DOHH2 (cell line): ENCODE measurements around the gene SLX4IP.

Experiments
- H3F3A ChIP-seq: fragments of 200-600 bp; sonication (generic), shearing (Covaris generic); 2 replicates; pipeline ENCODE4 v1.6.0; 2016; ENCODE audit warnings: antibody characterized with exemption, mild to moderate bottlenecking; ENCODE audit not compliant: control insufficient read depth, insufficient read depth
- H3K27ac ChIP-seq: fragments of 200-600 bp; sonication (generic); 2 replicates; pipeline ENCODE4 v1.5.1; 2014; ENCODE audit warnings: low read depth, mild to moderate bottlenecking, low read length, moderate library complexity
- H3K27me3 ChIP-seq: fragments of 200-600 bp; sonication (generic); 2 replicates; pipeline ENCODE4 v1.6.1; 2014; ENCODE audit warnings: mild to moderate bottlenecking, low read length, mixed read lengths; ENCODE audit not compliant: control insufficient read depth
- H3K36me3 ChIP-seq: fragments of 200-600 bp; sonication (generic); 2 replicates; pipeline ENCODE4 v1.6.1; 2014; ENCODE audit warnings: mild to moderate bottlenecking, low read length, moderate library complexity, mixed read lengths; ENCODE audit not compliant: control insufficient read depth
- H3K4me1 ChIP-seq: fragments of 200-600 bp; sonication (generic); 2 replicates; pipeline ENCODE4 v1.6.1; 2014; ENCODE audit warnings: mild to moderate bottlenecking, low read length, mixed read lengths; ENCODE audit not compliant: control insufficient read depth
- H3K4me2 ChIP-seq: fragments of 200-600 bp; sonication (generic); 2 replicates; pipeline ENCODE4 v1.6.0; 2014; ENCODE audit warnings: mild to moderate bottlenecking, low read length, moderate library complexity
- H3K4me3 ChIP-seq: fragments of 200-600 bp; sonication (generic); 2 replicates; pipeline ENCODE4 v1.5.1; 2014; ENCODE audit warnings: mild to moderate bottlenecking, low read length, mixed read lengths
- H3K79me2 ChIP-seq: fragments of 200-600 bp; sonication (generic); 2 replicates; pipeline ENCODE4 v1.6.1; 2014; ENCODE audit warnings: mild to moderate bottlenecking, low read length, mixed read lengths; ENCODE audit not compliant: control insufficient read depth
- H3K9me2 ChIP-seq: fragments of 200-600 bp; sonication (generic); replicated peaks from 2 replicates; pipeline ENCODE4 v1.6.1; 2014; ENCODE audit warnings: mild to moderate bottlenecking, low read length, mixed read lengths; ENCODE audit not compliant: control insufficient read depth
- H3K9me3 ChIP-seq: fragments of 200-600 bp; sonication (generic); 2 replicates; pipeline ENCODE4 v1.6.1; 2014; ENCODE audit warnings: antibody characterized with exemption, low read length, mixed read lengths; ENCODE audit not compliant: control insufficient read depth, insufficient read depth
- H4K20me1 ChIP-seq: fragments of 200-600 bp; sonication (generic); 2 replicates; pipeline ENCODE4 v1.6.0; 2014; ENCODE audit warnings: low read depth, mild to moderate bottlenecking, antibody characterized with exemption, low read length, moderate library complexity; ENCODE audit not compliant: control insufficient read depth, insufficient read depth
- EZH2phosphoT487 ChIP-seq: fragments of 200-600 bp; sonication (generic); IDR thresholded peaks from 2 replicates; pipeline ENCODE4 v1.6.1; 2017; ENCODE audit warnings: borderline replicate concordance, mild to moderate bottlenecking, antibody characterized with exemption, low read length, moderate library complexity, mixed read lengths
- TF ChIP-seq, protein P1 (sequence below): fragments of 200-600 bp; sonication (generic); IDR thresholded peaks from one replicate; pipeline ENCODE4 v1.5.1; 2014; ENCODE audit warnings: antibody characterized with exemption, mild to moderate bottlenecking, low read depth, low read length; ENCODE audit not compliant: poor library complexity, severe bottlenecking

Gene SLX4IP

DNA sequence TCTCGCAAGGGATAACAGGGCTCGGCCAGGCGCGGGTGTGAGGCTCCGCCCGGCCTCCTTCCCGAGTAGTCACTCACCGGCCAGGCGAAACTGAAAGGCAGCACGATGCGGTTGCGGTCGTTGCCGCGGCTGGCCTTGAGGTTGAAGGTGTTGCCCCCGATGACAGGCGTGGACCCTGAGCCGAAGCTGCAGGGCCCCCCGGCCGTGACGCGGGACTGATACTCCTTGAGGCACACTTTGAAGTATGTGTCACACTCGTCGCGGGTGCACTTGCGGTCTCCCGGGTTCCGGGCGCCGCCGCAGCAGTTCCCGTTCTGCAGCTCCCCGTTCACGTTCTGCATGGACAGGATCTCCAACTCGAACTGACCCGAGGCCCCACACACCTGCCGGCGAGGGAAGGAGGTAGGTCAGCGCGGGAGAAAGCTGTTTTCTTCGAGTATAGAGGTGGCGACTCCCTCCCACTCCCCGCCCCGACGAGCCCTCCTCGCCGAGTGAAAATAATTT is 237.6 kb downstream of the SLX4IP start:
- H3K9me3 ChIP-seq, result no peaks in the 10 kb centered on the region
- TF ChIP-seq EZH2phosphoT487, result no peak; the same call in 1 of the 2 replicates
- TF ChIP-seq, protein P1, sequence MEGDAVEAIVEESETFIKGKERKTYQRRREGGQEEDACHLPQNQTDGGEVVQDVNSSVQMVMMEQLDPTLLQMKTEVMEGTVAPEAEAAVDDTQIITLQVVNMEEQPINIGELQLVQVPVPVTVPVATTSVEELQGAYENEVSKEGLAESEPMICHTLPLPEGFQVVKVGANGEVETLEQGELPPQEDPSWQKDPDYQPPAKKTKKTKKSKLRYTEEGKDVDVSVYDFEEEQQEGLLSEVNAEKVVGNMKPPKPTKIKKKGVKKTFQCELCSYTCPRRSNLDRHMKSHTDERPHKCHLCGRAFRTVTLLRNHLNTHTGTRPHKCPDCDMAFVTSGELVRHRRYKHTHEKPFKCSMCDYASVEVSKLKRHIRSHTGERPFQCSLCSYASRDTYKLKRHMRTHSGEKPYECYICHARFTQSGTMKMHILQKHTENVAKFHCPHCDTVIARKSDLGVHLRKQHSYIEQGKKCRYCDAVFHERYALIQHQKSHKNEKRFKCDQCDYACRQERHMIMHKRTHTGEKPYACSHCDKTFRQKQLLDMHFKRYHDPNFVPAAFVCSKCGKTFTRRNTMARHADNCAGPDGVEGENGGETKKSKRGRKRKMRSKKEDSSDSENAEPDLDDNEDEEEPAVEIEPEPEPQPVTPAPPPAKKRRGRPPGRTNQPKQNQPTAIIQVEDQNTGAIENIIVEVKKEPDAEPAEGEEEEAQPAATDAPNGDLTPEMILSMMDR, result no peak
- H3F3A ChIP-seq, result 0 out of 2 replicates have a peak, but pooled peaks cover 3% of the 10 kb centered on the region
- no peaks in the 10 kb centered on the region for H3K9me2 ChIP-seq
- no peak overlapping the region for H3K27ac ChIP-seq
- peaks cover 60% of the 10 kb centered on the region for H3K27me3 ChIP-seq
- no peaks in the 10 kb centered on the region for H3K79me2 ChIP-seq
- no peaks in the 10 kb centered on the region; the same call in 1 of the 2 replicates for H4K20me1 ChIP-seq
- H3K36me3 ChIP-seq, result no peaks in the 10 kb centered on the region
- H3K4me1 ChIP-seq, result peaks cover 42% of the 10 kb centered on the region
- peak overlapping the region; percentile 74 for H3K4me3 ChIP-seq
- peak overlapping the region; percentile 67 for H3K4me2 ChIP-seq

DNA sequence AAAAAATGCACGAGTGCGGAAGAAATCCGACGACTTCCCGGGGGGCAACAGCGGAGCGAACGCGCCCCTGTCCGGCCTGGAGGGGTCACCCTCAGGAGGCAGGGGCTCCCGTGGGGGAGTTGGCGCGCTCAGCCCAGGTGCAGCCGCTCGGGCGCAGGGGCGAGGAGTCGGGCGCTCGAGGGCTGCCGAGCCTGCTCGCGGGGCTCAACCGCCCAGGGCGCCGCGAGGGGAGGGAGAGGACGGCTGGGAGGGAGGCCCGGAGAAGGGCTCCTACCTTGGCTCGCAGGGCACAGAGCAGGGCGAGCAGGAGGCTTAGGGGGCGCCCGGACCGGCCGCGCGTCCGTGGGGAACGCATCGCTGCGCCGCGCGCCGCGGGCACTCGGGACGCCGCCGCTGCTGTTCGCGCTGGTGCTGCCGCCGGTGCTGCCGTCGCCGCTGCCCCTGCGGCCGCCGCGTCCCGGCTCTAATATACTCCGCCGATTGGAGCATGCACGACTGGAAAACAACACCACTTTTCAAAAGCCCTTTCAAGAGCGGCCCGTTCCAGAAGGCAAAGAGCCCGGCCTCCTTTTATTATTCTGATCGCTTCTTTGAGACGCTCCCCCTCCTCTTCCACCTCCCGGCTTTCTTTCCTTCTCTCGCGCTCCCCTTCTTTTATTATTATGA is 238.2 kb downstream of the SLX4IP start:
- Histone ChIP-seq H3K79me2 (no peaks in the 10 kb centered on the region), H3K4me3 (peak overlapping the region; percentile 74), H3K4me1 (peaks cover 42% of the 10 kb centered on the region), H3K9me2 (no peaks in the 10 kb centered on the region), H3K27me3 (peaks cover 60% of the 10 kb centered on the region), H3K36me3 (no peaks in the 10 kb centered on the region), H3K9me3 (no peaks in the 10 kb centered on the region), H3K27ac (no peak overlapping the region), H3F3A (0 out of 2 replicates have a peak, but pooled peaks cover 3% of the 10 kb centered on the region), H4K20me1 (no peaks in the 10 kb centered on the region; the same call in 1 of the 2 replicates), H3K4me2 (peak overlapping the region; percentile 67)
- no peak for TF ChIP-seq EZH2phosphoT487
- TF ChIP-seq, protein P1, result no peak

DNA sequence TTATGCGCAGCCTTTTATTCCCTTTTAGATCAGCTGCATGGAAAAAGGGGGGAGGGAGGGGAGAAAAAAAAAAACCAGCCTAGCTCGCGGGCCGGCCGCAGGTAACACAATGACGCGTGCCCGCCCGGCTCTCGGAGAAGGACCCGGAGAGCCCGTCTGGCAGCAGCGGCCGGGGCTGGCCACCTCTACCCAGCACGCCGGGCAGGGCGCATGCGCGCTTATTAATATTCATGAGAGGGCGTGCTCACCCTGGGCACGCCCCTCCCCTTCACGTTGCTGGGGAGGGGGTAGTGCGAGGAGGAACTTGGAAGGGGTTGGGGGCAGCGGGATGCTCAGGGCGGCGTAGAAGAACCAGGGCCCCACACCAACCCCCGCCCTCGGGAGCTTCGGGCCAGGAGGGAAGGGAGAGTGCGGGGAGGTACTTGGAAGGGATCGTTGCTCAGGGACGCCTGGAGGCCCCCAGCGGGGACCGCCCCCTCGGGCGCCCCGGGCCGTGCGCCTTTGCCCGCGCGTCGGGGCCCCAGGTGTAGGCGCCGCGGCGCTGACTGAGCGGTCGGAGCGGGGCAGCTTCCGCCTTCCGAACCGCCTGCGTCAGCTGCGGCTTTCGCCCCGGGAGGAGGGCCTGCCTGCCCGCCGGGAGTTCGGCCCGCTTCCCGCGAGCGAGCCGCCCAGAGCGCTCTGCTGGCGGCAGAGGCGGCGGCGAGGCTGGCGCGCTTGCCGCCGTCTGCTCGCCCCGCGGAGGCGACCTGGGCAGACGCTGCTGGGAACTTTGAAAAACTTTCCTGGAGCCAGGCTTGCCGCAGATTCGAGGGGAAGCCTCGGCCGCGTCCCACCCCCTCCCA is 239.0 kb downstream of the SLX4IP start, which contains the start of gene JAG1:
Gene JAG1, minus strand, starts transcription at position 158 of the 842 bp plus-strand sequence. CDS start 469 bp downstream, outside the sequence.
- peaks cover 42% of the 10 kb centered on the region for H3K4me1 ChIP-seq
- no peaks in the 10 kb centered on the region; the same call in 1 of the 2 replicates for H4K20me1 ChIP-seq
- peaks cover 56% of the 10 kb centered on the region for H3K27me3 ChIP-seq
- TF ChIP-seq, protein P1, result no peak
- TF ChIP-seq EZH2phosphoT487, result no peak
- no peaks in the 10 kb centered on the region for H3K9me2 ChIP-seq
- H3K9me3 ChIP-seq, result no peaks in the 10 kb centered on the region
- H3K4me2 ChIP-seq, result peak within 1 kb of the TSS; percentile 67
- no peaks in the 10 kb centered on the region for H3K79me2 ChIP-seq
- H3K36me3 ChIP-seq, result no peaks in the 10 kb centered on the region
- peak within 1 kb of the TSS; percentile 74 for H3K4me3 ChIP-seq
- H3K27ac ChIP-seq, result no peak within 1 kb of the TSS
- H3F3A ChIP-seq, result 0 out of 2 replicates have a peak, but pooled peaks cover 3% of the 10 kb centered on the region
